NCI-H2107 treated with DMSO at 0.1 percent for 48 hours (cell line): ENCODE measurements around the gene WDSUB1.
A peak's percentile ranks its signal among the peaks of the same experiment; 100 is the strongest.

ENCODE experiments used
- DNase-seq: peaks from one replicate; lab custom pipeline; 2025; ENCODE audit not compliant: unreplicated experiment; lab: John Stamatoyannopoulos, UW

Gene WDSUB1

DNA sequence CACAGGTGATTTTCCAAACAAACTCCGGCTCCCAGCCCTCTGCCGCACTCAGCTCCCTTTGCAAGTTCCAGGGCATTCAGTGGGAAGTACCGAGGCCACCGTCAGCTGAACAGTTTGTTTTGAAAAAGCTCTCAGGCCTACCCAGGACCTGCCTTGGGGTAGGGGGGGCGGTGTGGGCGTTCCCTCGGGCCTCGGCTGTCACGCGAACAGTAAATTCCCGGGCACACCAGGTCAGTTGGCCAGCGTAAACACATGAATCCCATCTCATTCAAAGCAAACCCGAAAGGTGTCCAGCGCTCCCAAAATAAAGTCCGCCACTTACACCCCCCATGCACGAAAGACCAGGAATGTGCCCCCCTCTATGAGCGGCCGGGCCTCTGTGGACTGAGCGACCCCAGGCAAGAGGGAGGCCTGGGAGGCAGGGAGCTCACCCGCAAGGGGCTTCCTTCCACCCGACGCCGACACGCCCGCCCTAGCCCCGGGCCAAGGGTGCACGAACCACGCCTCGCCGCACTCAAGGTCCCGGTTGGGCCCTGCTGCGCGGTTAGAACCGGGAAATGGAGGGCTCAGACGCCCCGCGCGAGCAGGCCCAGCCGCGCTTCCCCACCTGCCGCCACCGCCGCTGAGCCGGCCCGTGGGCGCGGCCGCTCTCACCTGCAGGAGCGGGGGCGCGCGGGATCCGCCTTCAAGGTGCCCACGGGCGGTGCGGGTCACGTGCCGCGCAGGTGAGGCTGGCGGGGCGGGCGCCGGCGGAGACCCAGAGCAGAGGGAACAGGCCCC is at the start of gene WDSUB1:
TSS of gene WDSUB1 (minus strand) at position 775 of the 780 bp plus-strand sequence. CDS start 3,634 bp downstream, outside the sequence.
- DNase-seq = peak; percentile 56

DNA sequence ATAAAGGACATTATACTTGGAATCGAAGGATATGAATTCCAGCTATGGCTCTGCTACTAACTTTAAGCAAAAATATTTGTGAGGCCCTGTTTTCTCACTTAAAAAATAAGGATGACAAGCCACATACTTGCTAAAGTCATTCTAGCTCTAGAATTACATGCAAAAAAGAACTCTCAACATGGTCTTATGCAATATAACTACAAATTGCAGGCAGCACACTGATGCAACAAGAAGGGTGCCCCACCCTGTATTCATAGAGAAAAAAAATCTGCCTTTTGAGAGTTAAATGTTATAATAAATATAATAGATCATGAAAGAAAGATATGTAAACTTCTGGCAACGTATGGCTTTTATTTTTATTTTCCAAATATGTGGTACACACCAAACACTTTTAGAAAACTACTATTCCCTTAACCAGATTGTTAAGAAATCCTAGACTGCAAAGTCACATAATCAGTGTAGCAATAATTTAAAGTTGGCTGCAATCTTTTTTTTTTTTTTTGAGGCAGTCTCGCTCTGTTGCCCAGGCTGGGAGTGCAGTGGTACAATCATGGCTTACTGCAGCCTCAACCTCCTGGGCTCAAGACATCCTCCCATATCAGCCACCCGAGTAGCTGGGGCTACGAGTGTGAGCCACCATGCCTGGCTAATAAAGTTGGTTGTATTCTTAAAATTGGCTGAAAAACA is 40.2 kb upstream of the WDSUB1 start:
- no peak for DNase-seq

GRCh38 chr2:159322419-159322818 is 35.9 kb upstream of the WDSUB1 start:
- no peak for DNase-seq

GRCh38 chr2:159317392-159318088 is 31.0 kb upstream of the WDSUB1 start:
- no peak for DNase-seq

- DNase-seq = no peak
Measured at GRCh38 chr2:159307942-159308341, 21.4 kb upstream of the WDSUB1 start.

GRCh38 chr2:159300586-159300985 is 14.1 kb upstream of the WDSUB1 start:
- no peak for DNase-seq

GRCh38 chr2:159298967-159299366 is 12.5 kb upstream of the WDSUB1 start:
- DNase-seq = no peak

GRCh38 chr2:159297042-159297707 is 10.7 kb upstream of the WDSUB1 start:
- no peak for DNase-seq

GRCh38 chr2:159292157-159292556 is 5.7 kb upstream of the WDSUB1 start:
- DNase-seq = no peak

DNA sequence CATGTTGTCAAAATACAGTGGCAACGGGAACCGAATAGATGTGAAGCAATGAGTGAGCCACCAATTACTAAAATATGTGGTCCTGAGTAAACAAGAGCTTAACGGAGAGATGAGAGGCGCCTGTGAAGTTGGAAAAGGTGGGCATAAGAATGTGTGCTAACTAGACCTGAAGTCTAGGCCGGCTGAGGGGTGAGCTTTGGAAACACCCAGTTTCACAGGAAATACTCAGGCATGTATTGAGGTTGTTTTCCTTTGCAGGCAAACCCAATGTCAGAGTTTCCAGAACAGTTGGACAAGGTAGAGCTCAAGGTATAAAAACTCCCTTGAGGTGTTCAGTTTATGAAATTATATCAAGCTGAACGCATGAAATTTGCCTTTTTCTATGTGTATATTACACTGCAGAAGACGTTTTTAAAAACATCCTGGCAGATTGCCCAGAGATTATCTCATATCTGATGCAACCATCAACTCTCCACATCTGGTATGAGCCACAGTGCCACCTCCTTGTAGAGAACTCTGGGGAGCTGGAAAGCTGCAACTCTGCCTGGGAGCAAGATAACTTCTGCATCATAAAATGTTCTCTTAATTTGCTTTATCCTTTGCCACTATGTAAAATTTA is 3.9 kb upstream of the WDSUB1 start:
- DNase-seq = peak; percentile 49

GRCh38 chr2:159287733-159288132 is 1.2 kb upstream of the WDSUB1 start:
- DNase-seq = no peak

DNA sequence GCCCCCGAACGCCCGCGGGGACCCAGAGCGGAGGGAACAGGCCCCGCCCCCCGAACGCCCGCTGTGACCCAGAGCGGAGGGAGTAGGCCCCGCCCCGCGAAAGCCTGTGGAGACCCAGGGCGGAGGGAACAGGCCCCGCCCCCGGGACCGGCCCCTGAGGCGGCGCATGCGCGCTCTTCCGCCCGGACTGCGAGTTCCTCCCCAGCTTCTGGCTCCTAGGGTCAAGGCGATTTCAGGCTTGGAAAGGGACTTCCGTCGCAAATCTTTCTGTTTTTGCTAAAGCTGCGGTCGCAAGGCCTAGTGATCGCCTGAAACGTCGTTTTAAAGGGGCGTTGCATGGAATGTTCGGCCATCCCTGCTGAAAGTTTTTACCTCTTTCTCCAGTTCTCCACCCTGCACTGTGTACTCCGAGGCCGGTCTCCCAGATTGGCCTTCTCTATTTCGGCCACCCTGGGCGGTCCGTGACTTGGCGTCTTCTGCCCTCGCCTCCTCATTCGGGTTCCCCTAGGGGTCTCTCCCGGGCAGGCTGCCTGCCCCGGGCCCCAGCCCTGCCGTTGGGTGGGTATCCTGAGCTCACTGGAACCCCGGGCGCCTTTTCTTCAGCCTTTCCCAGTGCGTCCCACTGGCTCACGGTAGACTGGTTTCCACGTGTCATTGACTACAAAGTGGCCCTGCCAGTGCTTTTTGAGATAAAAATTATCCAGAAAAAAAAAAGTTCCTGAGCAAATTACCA is 372 bp upstream of the WDSUB1 start:
- DNase-seq = peak; percentile 87

- no peak for DNase-seq
Measured at GRCh38 chr2:159285433-159285832, 1.1 kb downstream of the WDSUB1 start.

- DNase-seq = no peak
Measured at GRCh38 chr2:159283529-159283928, 3.0 kb downstream of the WDSUB1 start.

- no peak for DNase-seq
Measured at GRCh38 chr2:159281002-159281401, 5.5 kb downstream of the WDSUB1 start.

DNA sequence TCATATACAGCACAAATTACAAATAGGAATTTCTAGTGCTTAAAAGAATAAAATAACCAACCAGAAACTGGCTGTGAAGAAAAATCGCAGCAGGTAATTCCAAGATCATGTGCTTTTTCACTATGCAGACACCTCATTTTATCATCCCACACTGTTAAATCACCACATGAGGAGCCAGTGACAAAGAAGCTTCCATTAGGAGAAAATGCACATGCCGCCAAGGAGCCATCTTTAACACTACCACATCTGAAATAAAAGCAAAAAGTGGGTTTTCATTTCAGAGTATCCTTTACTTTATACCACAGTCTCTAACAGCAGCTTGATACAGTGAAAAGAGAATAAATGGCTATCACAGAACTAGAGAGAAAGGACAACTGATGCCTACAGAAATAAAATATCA is 6.8 kb downstream of the WDSUB1 start:
- no peak for DNase-seq

DNA sequence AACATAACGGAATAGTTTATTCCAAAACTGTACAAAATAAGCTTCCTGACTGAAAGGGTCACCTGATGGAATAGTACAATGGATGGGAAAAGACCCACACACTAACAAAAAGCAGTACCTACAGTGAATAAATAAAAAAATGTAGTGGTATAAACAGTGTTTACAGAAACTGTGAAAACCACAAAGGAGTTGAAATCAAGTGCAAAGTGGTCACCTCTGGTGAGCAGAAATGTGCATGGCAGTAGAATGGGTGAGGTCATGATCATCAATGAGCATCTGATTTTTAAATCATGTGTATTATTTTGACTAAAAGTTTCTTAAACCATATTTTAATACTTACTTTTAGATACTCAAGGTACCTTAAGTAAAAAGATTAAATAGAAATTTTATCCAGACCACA is 11.4 kb downstream of the WDSUB1 start:
- DNase-seq = no peak

GRCh38 chr2:159272156-159272555 is 14.3 kb downstream of the WDSUB1 start:
- DNase-seq = no peak

- no peak for DNase-seq
Measured at GRCh38 chr2:159270744-159271379, 15.6 kb downstream of the WDSUB1 start.

DNA sequence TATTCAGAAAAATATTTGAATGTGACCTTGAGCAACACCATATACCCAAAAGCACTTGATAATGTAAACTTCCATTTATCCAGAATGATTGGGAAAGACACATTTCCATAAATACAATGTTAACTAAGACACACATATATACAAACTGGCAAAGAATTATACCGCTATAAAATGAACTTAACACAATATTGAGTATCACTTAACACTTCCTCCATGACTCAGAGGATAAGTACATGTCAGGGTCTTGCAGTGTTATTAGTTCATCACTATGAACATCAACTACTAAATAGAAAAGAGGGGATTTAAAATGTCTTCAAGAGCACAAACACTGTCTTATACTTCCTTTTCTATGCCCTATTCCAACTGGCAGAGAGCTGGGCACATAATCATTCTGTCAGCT is 18.6 kb downstream of the WDSUB1 start:
- DNase-seq = no peak
